Neural cell (in vitro differentiated cells): Measurements from ENCODE around the gene RABGAP1L. TPM values are rescaled to one million over a fixed set of nuclear protein-coding genes. Genes with fewer than 3 reads are reported as not detected.

ENCODE experiments used
- H2AFZ ChIP-seq: fragments of 200-600, 300-800 bp; sonication (generic), shearing (Covaris generic); 2 replicates; pipeline ENCODE4 v1.6.0; 2014; ENCODE audit warnings: low read depth, mild to moderate bottlenecking, antibody characterized with exemption, low read length, moderate library complexity
- H3F3A ChIP-seq: fragments of 200-600 bp; shearing (Covaris generic); 2 replicates; pipeline ENCODE4 v1.6.1; 2016; ENCODE audit warnings: mild to moderate bottlenecking, moderate library complexity, mixed read lengths, antibody characterized with exemption, low read length; ENCODE audit not compliant: insufficient read depth, poor library complexity, severe bottlenecking
- H3K27ac ChIP-seq: fragments of 200-600, 300-800 bp; sonication (generic), shearing (Covaris generic); 2 replicates; pipeline ENCODE4 v1.5.1; 2014; ENCODE audit warnings: mild to moderate bottlenecking, low read length, moderate library complexity
- H3K27me3 ChIP-seq: fragments of 300-800, 200-600 bp; sonication (generic), shearing (Covaris generic); 2 replicates; pipeline ENCODE4 v1.6.0; 2014; ENCODE audit warnings: mild to moderate bottlenecking, low read depth, low read length, moderate library complexity; ENCODE audit not compliant: insufficient read depth
- H3K36me3 ChIP-seq: fragments of 300-800, 200-600 bp; sonication (generic), shearing (Covaris generic); 2 replicates; pipeline ENCODE4 v1.5.1; 2014; ENCODE audit warnings: mild to moderate bottlenecking, antibody characterized with exemption, low read length, moderate library complexity; ENCODE audit not compliant: insufficient read depth
- H3K4me2 ChIP-seq: fragments of 300-800, 200-600 bp; sonication (generic), shearing (Covaris generic); 2 replicates; pipeline ENCODE4 v1.6.0; 2014; ENCODE audit warnings: mild to moderate bottlenecking, low read length
- H3K4me3 ChIP-seq: fragments of 300-800, 200-600 bp; sonication (generic), shearing (Covaris generic); 2 replicates; pipeline ENCODE4 v1.5.1; 2014; ENCODE audit warnings: mild to moderate bottlenecking, low read length, moderate library complexity
- H3K79me2 ChIP-seq: fragments of 200-600 bp; shearing (Covaris generic); replicated peaks from 2 replicates; pipeline ENCODE4 v1.6.0; 2014; ENCODE audit warnings: mild to moderate bottlenecking, low read length, moderate library complexity; ENCODE audit not compliant: insufficient read depth
- H3K9ac ChIP-seq: fragments of 300-800, 200-600 bp; sonication (generic), shearing (Covaris generic); 2 replicates; pipeline ENCODE4 v1.6.1; 2016; ENCODE audit warnings: mild to moderate bottlenecking, low read length, mixed read lengths
- H3K9me2 ChIP-seq: fragments of 200-600 bp; shearing (Covaris generic); 2 replicates; pipeline ENCODE4 v1.6.1; 2016; ENCODE audit warnings: mild to moderate bottlenecking, low read length, mixed read lengths; ENCODE audit not compliant: insufficient read depth
- H3K9me3 ChIP-seq: fragments of 200-600, 300-800 bp; sonication (generic), shearing (Covaris generic); 2 replicates; pipeline ENCODE4 v1.6.1; 2016; ENCODE audit warnings: mild to moderate bottlenecking, mixed run types, low read length, moderate library complexity, mixed read lengths
- H4K20me1 ChIP-seq: fragments of 200-600 bp; shearing (Covaris generic); 2 replicates; pipeline ENCODE4 v1.6.1; 2016; ENCODE audit warnings: mild to moderate bottlenecking, mixed run types; ENCODE audit not compliant: insufficient read depth
- EP300 ChIP-seq: fragments of 450-650 bp; conservative IDR thresholded peaks from 2 replicates; pipeline ENCODE4 v1.6.1; 2014; ENCODE audit warnings: antibody characterized with exemption, mild to moderate bottlenecking, moderate library complexity; ENCODE audit not compliant: poor library complexity, severe bottlenecking
- EZH2 ChIP-seq: fragments of 200-600, 300-800 bp; shearing (Covaris generic), sonication (generic); IDR thresholded peaks from 2 replicates; pipeline ENCODE4 v1.6.1; 2014; ENCODE audit warnings: antibody characterized with exemption, low read length, borderline replicate concordance, mild to moderate bottlenecking; ENCODE audit not compliant: insufficient read depth, poor library complexity, severe bottlenecking
- MXI1 ChIP-seq: fragments of 450-650 bp; conservative IDR thresholded peaks from 2 replicates; pipeline ENCODE4 v1.6.1; 2014; ENCODE audit warnings: antibody characterized with exemption, mild to moderate bottlenecking; ENCODE audit not compliant: poor library complexity, severe bottlenecking
- POLR2AphosphoS5 ChIP-seq: IDR thresholded peaks from 2 replicates; pipeline ENCODE4 v1.6.1; 2012
- RAD21 ChIP-seq: fragments of 450-650 bp; conservative IDR thresholded peaks from 2 replicates; pipeline ENCODE4 v1.6.1; 2014; ENCODE audit warnings: antibody characterized with exemption, mild to moderate bottlenecking, moderate library complexity
- SMC3 ChIP-seq: fragments of 450-650 bp; conservative IDR thresholded peaks from 2 replicates; pipeline ENCODE4 v1.6.1; 2014; ENCODE audit warnings: antibody characterized with exemption, mild to moderate bottlenecking, moderate library complexity; ENCODE audit not compliant: poor library complexity
- TAF1 ChIP-seq: IDR thresholded peaks from 2 replicates; pipeline ENCODE4 v1.6.1; 2012; ENCODE audit warnings: low read depth
- polyA plus RNA-seq: library from polyadenylated mRNA; depleted of rRNA; stranded (reverse); fragments of >200 nt; gene quantifications from 2 replicates; pipeline ENCODE4 v1.2.3, GENCODE V29; 2014
- TF ChIP-seq, protein P1 (sequence below): IDR thresholded peaks from 2 replicates; pipeline ENCODE4 v1.6.1; 2012; ENCODE audit warnings: borderline replicate concordance
- TF ChIP-seq, protein P2 (sequence below): fragments of 450-650 bp; IDR thresholded peaks from 2 replicates; pipeline ENCODE4 v1.5.1; 2014; ENCODE audit warnings: antibody characterized with exemption, mild to moderate bottlenecking, moderate library complexity; ENCODE audit not compliant: poor library complexity, severe bottlenecking

The RABGAP1L gene
- polyA plus RNA-seq, 1 donor from 2014 or later, result 32.2 TPM

DNA sequence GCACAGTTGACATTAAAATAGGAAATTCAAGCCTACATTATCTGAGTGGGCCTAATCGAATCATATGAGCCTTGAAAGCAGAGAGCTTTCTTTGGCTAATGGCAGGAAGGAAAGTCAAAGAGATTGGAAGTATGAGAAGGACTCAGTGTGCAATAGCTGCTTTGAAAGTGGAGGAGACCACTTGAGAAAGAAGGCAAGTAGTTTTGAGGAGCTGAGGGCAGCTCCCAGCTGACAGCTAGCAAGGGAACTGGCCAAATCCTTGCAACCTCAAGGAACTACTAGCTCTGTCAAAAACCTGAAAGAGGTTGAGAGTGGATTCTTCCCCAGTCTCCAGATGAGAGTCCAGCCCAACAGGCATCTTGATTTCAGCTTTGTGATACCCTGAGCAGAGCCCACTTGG is 691.4 kb downstream of the RABGAP1L start:
- no peak overlapping the region for H3K27ac ChIP-seq
- no peaks in the 10 kb centered on the region for H3K27me3 ChIP-seq
- H2AFZ ChIP-seq, result no peak overlapping the region
- H3K9me3 ChIP-seq, result no peaks in the 10 kb centered on the region
- H3K36me3 ChIP-seq, result no peaks in the 10 kb centered on the region
- no peak overlapping the region for H3K4me3 ChIP-seq
- H3K9me2 ChIP-seq, result no peaks in the 10 kb centered on the region
- H3K4me2 ChIP-seq, result no peak overlapping the region
- no peaks in the 10 kb centered on the region for H4K20me1 ChIP-seq
- TF ChIP-seq RAD21 (no peak), MXI1 (no peak), TAF1 (no peak), EZH2 (no peak), EP300 (no peak), SMC3 (no peak), POLR2AphosphoS5 (no peak)
- TF ChIP-seq, protein P1, sequence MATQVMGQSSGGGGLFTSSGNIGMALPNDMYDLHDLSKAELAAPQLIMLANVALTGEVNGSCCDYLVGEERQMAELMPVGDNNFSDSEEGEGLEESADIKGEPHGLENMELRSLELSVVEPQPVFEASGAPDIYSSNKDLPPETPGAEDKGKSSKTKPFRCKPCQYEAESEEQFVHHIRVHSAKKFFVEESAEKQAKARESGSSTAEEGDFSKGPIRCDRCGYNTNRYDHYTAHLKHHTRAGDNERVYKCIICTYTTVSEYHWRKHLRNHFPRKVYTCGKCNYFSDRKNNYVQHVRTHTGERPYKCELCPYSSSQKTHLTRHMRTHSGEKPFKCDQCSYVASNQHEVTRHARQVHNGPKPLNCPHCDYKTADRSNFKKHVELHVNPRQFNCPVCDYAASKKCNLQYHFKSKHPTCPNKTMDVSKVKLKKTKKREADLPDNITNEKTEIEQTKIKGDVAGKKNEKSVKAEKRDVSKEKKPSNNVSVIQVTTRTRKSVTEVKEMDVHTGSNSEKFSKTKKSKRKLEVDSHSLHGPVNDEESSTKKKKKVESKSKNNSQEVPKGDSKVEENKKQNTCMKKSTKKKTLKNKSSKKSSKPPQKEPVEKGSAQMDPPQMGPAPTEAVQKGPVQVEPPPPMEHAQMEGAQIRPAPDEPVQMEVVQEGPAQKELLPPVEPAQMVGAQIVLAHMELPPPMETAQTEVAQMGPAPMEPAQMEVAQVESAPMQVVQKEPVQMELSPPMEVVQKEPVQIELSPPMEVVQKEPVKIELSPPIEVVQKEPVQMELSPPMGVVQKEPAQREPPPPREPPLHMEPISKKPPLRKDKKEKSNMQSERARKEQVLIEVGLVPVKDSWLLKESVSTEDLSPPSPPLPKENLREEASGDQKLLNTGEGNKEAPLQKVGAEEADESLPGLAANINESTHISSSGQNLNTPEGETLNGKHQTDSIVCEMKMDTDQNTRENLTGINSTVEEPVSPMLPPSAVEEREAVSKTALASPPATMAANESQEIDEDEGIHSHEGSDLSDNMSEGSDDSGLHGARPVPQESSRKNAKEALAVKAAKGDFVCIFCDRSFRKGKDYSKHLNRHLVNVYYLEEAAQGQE, result no peak
- TF ChIP-seq, protein P2, sequence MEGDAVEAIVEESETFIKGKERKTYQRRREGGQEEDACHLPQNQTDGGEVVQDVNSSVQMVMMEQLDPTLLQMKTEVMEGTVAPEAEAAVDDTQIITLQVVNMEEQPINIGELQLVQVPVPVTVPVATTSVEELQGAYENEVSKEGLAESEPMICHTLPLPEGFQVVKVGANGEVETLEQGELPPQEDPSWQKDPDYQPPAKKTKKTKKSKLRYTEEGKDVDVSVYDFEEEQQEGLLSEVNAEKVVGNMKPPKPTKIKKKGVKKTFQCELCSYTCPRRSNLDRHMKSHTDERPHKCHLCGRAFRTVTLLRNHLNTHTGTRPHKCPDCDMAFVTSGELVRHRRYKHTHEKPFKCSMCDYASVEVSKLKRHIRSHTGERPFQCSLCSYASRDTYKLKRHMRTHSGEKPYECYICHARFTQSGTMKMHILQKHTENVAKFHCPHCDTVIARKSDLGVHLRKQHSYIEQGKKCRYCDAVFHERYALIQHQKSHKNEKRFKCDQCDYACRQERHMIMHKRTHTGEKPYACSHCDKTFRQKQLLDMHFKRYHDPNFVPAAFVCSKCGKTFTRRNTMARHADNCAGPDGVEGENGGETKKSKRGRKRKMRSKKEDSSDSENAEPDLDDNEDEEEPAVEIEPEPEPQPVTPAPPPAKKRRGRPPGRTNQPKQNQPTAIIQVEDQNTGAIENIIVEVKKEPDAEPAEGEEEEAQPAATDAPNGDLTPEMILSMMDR, result no peak
- no peaks in the 10 kb centered on the region for H3F3A ChIP-seq
- H3K9ac ChIP-seq, result no peak overlapping the region
- H3K79me2 ChIP-seq, result no peaks in the 10 kb centered on the region

DNA sequence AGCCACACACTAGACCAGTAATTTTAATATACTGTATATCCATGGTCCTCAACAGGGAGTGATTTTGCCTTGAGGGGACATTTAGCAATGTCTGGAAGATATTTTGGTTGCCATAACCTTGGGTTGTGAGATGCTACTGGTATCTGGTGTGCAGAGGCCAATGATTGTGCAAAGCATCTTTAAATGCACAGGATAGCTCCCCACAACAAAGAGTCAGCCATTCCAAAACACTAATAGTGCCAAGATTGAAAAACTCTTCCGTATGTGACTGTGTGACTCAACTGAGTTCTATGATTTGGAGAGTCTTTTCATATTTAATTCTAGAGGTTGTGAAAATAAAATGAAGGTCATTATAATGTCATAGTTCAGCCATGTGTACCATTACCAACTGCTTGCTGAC is 699.0 kb downstream of the RABGAP1L start:
- Histone ChIP-seq H3K9ac (no peak overlapping the region), H3K4me2 (no peak overlapping the region), H4K20me1 (no peaks in the 10 kb centered on the region), H3K27ac (no peak overlapping the region), H3K9me3 (no peaks in the 10 kb centered on the region), H3K27me3 (no peaks in the 10 kb centered on the region), H3K4me3 (no peak overlapping the region), H3F3A (no peaks in the 10 kb centered on the region), H2AFZ (no peak overlapping the region), H3K79me2 (no peaks in the 10 kb centered on the region), H3K36me3 (no peaks in the 10 kb centered on the region), H3K9me2 (no peaks in the 10 kb centered on the region)
- TF ChIP-seq MXI1 (no peak), POLR2AphosphoS5 (no peak), SMC3 (no peak), RAD21 (no peak), EZH2 (no peak), TAF1 (no peak), EP300 (no peak)
- TF ChIP-seq, protein P1, result no peak
- TF ChIP-seq, protein P2, result no peak
